ENCODE results near the gene SSR1. TPM values are rescaled to one million over a fixed set of nuclear protein-coding genes. Genes with fewer than 3 reads are reported as not detected.
A peak's percentile ranks its signal among the peaks of the same experiment; 100 is the strongest.

Gene SSR1
- total and polyA plus RNA-seq, 2 of the 13 experiments (the other 11 are each of a cell fraction or from before 2014, with no cell fraction given): 203 to 243 TPM

GRCh38 chr6:7312616-7313504 is at the start of gene SSR1 (continued):
- peak; percentile 56; the same call in 1 of the 2 replicates for TF ChIP-seq ZNF503 (CRISPR knock-in tag; IDR thresholded peaks at IDR 0.05)
- TF ChIP-seq ZNF501 (CRISPR knock-in tag; IDR thresholded peaks at IDR 0.05): peak; percentile 94
- no peak for TF ChIP-seq ARID3A (IDR thresholded peaks at IDR 0.05; ENCODE audit: low read depth, low read length)
- TF ChIP-seq CREM (IDR thresholded peaks at IDR 0.05): peak; percentile 63; the same call in 1 of the 2 replicates
- TF ChIP-seq CREM (CRISPR knock-in tag; IDR thresholded peaks at IDR 0.05): no peak
- TF ChIP-seq SCMH1 (CRISPR knock-in tag; IDR thresholded peaks at IDR 0.05; ENCODE audit: borderline replicate concordance): no peak
- no peak for TF ChIP-seq LRRFIP1 (CRISPR knock-in tag; conservative IDR thresholded peaks at IDR 0.05)
- TF ChIP-seq NPAS2 (CRISPR knock-in tag; IDR thresholded peaks at IDR 0.05; ENCODE audit: borderline replicate concordance): no peak
- TF ChIP-seq ZNF460 (CRISPR knock-in tag; IDR thresholded peaks at IDR 0.05; ENCODE audit: borderline replicate concordance): no peak; the same call in 1 of the 2 replicates
- peak; percentile 85 for TF ChIP-seq ZNF776 (CRISPR knock-in tag; IDR thresholded peaks at IDR 0.05)
- TF ChIP-seq ZFP1 (CRISPR knock-in tag; IDR thresholded peaks at IDR 0.05): peak; percentile 76; the same call in 1 of the 2 replicates
- TF ChIP-seq ZNF761 (CRISPR knock-in tag; conservative IDR thresholded peaks at IDR 0.05): peak; percentile 45; the same call in 1 of the 2 replicates
- TF ChIP-seq ZSCAN30 (CRISPR knock-in tag; IDR thresholded peaks at IDR 0.05): no peak
- TF ChIP-seq HOXA3 (CRISPR knock-in tag; IDR thresholded peaks at IDR 0.05): peak; percentile 95
- TF ChIP-seq HMGXB3 (CRISPR knock-in tag; IDR thresholded peaks at IDR 0.05; ENCODE audit: borderline replicate concordance): 0 out of 2 replicates have a peak, but pooled peaks have one; percentile 50
- peak; percentile 93 for TF ChIP-seq CHCHD3 (CRISPR knock-in tag; IDR thresholded peaks at IDR 0.05)
- no peak for TF ChIP-seq ZNF572 (CRISPR knock-in tag; IDR thresholded peaks at IDR 0.05)
- TF ChIP-seq ZNF644 (CRISPR knock-in tag; IDR thresholded peaks at IDR 0.05; ENCODE audit: low read depth): peak; percentile 62; the same call in 1 of the 2 replicates
- peak; percentile 47; the same call in 1 of the 2 replicates for TF ChIP-seq ZNF558 (CRISPR knock-in tag; IDR thresholded peaks at IDR 0.05; ENCODE audit: borderline replicate concordance)
